GM18517 (cell line): ENCODE data around the gene MAPK11.

Experiments
- ATAC-seq: cut with Tn5 transposase; IDR thresholded peaks from one replicate; pipeline ENCODE4 v1.9.1; 2021; ENCODE audit warnings: mild to moderate bottlenecking, moderate library complexity; ENCODE audit not compliant: unreplicated experiment

The MAPK11 gene

GRCh38 chr22:50269970-50270665 lies at the start of gene MAPK11:
MAPK11 (minus strand) TSS chr22:50270380; CDS start chr22:50270292, 88 bp downstream.
- no peak for ATAC-seq

- no peak for ATAC-seq
These were observed 49.3 kb upstream of the MAPK11 start for GRCh38 chr22:50319503-50319951.

- ATAC-seq, result no peak
These were observed 48.7 kb upstream of the MAPK11 start for GRCh38 chr22:50318698-50319411.

- no peak for ATAC-seq
These were observed 48.1 kb upstream of the MAPK11 start for GRCh38 chr22:50318356-50318697.

- no peak for ATAC-seq
These were observed 47.5 kb upstream of the MAPK11 start for GRCh38 chr22:50317674-50318073.

GRCh38 chr22:50317178-50317577 lies 47.0 kb upstream of the MAPK11 start:
- ATAC-seq, result no peak

GRCh38 chr22:50316114-50317065 lies 46.2 kb upstream of the MAPK11 start:
- no peak for ATAC-seq

- no peak for ATAC-seq
These were observed 45.3 kb upstream of the MAPK11 start for GRCh38 chr22:50315289-50316113.

GRCh38 chr22:50314455-50315288 lies 44.5 kb upstream of the MAPK11 start:
- peak; percentile 72 for ATAC-seq

GRCh38 chr22:50314081-50314454 lies 43.9 kb upstream of the MAPK11 start:
- no peak for ATAC-seq

- ATAC-seq, result no peak
These were observed 43.4 kb upstream of the MAPK11 start for GRCh38 chr22:50313600-50313999.

GRCh38 chr22:50313021-50313420 lies 42.8 kb upstream of the MAPK11 start:
- no peak for ATAC-seq

GRCh38 chr22:50312371-50312770 lies 42.2 kb upstream of the MAPK11 start:
- no peak for ATAC-seq

GRCh38 chr22:50311606-50312351 lies 41.6 kb upstream of the MAPK11 start:
- ATAC-seq, result no peak

GRCh38 chr22:50310949-50311444 lies 40.8 kb upstream of the MAPK11 start:
- ATAC-seq, result no peak

GRCh38 chr22:50310031-50310722 lies 40.0 kb upstream of the MAPK11 start:
- ATAC-seq, result no peak

GRCh38 chr22:50309601-50309991 lies 39.4 kb upstream of the MAPK11 start:
- no peak for ATAC-seq

- ATAC-seq, result no peak
These were observed 38.9 kb upstream of the MAPK11 start for GRCh38 chr22:50308986-50309600.
